DND-41 (cell line): ENCODE results near the gene TM9SF3.

Source experiments
- EZH2 ChIP-seq: IDR thresholded peaks from 3 replicates; pipeline ENCODE4 v1.6.1; 2012; ENCODE audit warnings: borderline replicate concordance, low read depth, mild to moderate bottlenecking, moderate library complexity, low read length, inconsistent platforms; ENCODE audit not compliant: severe bottlenecking
- TF ChIP-seq, protein P1 (sequence below): IDR thresholded peaks from 2 replicates; pipeline ENCODE4 v1.5.1; 2012; ENCODE audit warnings: borderline replicate concordance, low read length, moderate library complexity, mild to moderate bottlenecking; ENCODE audit not compliant: poor library complexity, severe bottlenecking; ENCODE audit errors: extremely low read depth

DNA sequence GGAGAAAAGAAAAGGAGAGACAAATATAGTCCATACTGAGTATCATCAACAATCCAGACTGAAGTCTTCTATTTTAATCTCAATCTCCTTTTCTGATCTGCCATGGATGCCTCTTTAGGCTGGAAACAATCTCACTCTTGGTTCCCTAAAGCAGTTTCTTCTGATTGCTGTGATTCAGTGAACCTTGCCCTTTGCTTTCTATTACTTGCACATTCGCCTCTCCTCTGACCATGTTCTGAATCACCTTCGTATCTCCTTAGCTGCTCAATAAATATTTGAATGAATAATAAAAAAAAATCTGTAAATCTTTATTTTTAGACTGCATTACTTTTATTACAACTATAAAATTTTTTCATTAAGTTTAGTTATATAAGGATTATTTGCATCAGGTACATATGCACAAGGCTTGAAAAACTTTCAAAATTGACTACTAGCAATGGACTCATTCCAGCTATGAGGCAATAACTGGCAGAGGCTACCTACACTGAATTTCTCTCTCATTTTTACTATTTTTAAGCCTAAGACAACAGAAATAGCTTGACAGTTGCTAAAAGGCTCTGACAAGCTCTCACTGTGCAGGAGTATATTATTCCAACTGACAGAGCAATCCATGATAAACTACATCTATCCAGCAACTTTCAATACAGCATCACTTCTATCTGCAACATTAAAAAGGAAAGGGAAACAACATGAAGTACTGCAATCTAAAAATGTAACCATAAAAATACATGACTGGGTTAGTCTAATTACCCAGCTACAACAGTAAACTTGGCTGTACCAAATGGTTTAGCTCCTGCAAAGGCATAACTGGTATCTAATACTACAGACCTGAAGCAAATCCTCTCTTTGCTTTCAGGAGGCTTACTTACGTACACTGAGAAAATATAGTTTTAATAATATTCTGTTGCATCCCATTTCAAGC lies 25.6 kb downstream of the TM9SF3 start:
- TF ChIP-seq, protein P1, sequence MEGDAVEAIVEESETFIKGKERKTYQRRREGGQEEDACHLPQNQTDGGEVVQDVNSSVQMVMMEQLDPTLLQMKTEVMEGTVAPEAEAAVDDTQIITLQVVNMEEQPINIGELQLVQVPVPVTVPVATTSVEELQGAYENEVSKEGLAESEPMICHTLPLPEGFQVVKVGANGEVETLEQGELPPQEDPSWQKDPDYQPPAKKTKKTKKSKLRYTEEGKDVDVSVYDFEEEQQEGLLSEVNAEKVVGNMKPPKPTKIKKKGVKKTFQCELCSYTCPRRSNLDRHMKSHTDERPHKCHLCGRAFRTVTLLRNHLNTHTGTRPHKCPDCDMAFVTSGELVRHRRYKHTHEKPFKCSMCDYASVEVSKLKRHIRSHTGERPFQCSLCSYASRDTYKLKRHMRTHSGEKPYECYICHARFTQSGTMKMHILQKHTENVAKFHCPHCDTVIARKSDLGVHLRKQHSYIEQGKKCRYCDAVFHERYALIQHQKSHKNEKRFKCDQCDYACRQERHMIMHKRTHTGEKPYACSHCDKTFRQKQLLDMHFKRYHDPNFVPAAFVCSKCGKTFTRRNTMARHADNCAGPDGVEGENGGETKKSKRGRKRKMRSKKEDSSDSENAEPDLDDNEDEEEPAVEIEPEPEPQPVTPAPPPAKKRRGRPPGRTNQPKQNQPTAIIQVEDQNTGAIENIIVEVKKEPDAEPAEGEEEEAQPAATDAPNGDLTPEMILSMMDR: no peak
- no peak for TF ChIP-seq EZH2
